ENCODE measurements around the gene PDE3A. TPM values are rescaled to one million over a fixed set of nuclear protein-coding genes. Genes with fewer than 3 reads are reported as not detected.

The PDE3A gene
- total RNA-seq, 4 donors from 2014 or later: 7.7 to 75.8 (median 18.7) TPM

GRCh38 chr12:20426191-20426590 lies 57.9 kb downstream of the PDE3A start:
- no peaks in the 10 kb centered on the region for H3K36me3 ChIP-seq
- intact Hi-C loops (cut with DNase I; ENCODE audit: low total_unique reads): no loop called here
- H3K9me3 ChIP-seq: no peaks in the 10 kb centered on the region
- H3K4me1 ChIP-seq: no peaks in the 10 kb centered on the region
- H3K4me3 ChIP-seq: no peak overlapping the region
- DNase-seq: peak; percentile 53 to 63
- H3K27me3 ChIP-seq: no peaks in the 10 kb centered on the region
- H3K27ac ChIP-seq: peak overlapping the region in 1 of 2 donors; percentile 36
- TF ChIP-seq POLR2A (IDR thresholded peaks at IDR 0.05) (no peak), CTCF (IDR thresholded peaks at IDR 0.05) (no peak)

GRCh38 chr12:20426957-20427356 lies 58.6 kb downstream of the PDE3A start:
- Histone ChIP-seq H3K36me3 (no peaks in the 10 kb centered on the region), H3K4me3 (no peak overlapping the region), H3K4me1 (no peaks in the 10 kb centered on the region), H3K9me3 (no peaks in the 10 kb centered on the region), H3K27me3 (no peaks in the 10 kb centered on the region), H3K27ac (peak overlapping the region; percentile 2 to 18)
- intact Hi-C loops (cut with DNase I; ENCODE audit: low total_unique reads): no loop called here
- TF ChIP-seq POLR2A (IDR thresholded peaks at IDR 0.05) (no peak), CTCF (IDR thresholded peaks at IDR 0.05) (no peak)
- DNase-seq: no peak

GRCh38 chr12:20429852-20430251 lies 61.5 kb downstream of the PDE3A start:
- H3K9me3 ChIP-seq: no peaks in the 10 kb centered on the region
- TF ChIP-seq POLR2A (IDR thresholded peaks at IDR 0.05) (no peak), CTCF (IDR thresholded peaks at IDR 0.05) (no peak)
- H3K27ac ChIP-seq: peak overlapping the region in 1 of 2 donors; percentile 7
- DNase-seq: no peak
- H3K36me3 ChIP-seq: no peaks in the 10 kb centered on the region
- H3K27me3 ChIP-seq: no peaks in the 10 kb centered on the region
- H3K4me3 ChIP-seq: no peak overlapping the region
- intact Hi-C loops (cut with DNase I; ENCODE audit: low total_unique reads): no loop called here
- no peaks in the 10 kb centered on the region for H3K4me1 ChIP-seq

GRCh38 chr12:20432290-20432689 lies 64.0 kb downstream of the PDE3A start:
- no peak for TF ChIP-seq POLR2A (IDR thresholded peaks at IDR 0.05)
- no peak for TF ChIP-seq CTCF (IDR thresholded peaks at IDR 0.05)
- H3K4me3 ChIP-seq: no peak overlapping the region
- no peaks in the 10 kb centered on the region for H3K27me3 ChIP-seq
- intact Hi-C loops (cut with DNase I; ENCODE audit: low total_unique reads): no loop called here
- no peak overlapping the region for H3K27ac ChIP-seq
- DNase-seq: no peak
- no peaks in the 10 kb centered on the region for H3K4me1 ChIP-seq
- no peaks in the 10 kb centered on the region for H3K36me3 ChIP-seq
- H3K9me3 ChIP-seq: no peaks in the 10 kb centered on the region

GRCh38 chr12:20434996-20435395 lies 66.7 kb downstream of the PDE3A start:
- H3K9me3 ChIP-seq: no peaks in the 10 kb centered on the region
- DNase-seq: no peak
- intact Hi-C loops (cut with DNase I; ENCODE audit: low total_unique reads): no loop called here
- H3K4me1 ChIP-seq: no peaks in the 10 kb centered on the region
- no peaks in the 10 kb centered on the region for H3K27me3 ChIP-seq
- no peaks in the 10 kb centered on the region for H3K36me3 ChIP-seq
- no peak overlapping the region for H3K4me3 ChIP-seq
- no peak for TF ChIP-seq POLR2A (IDR thresholded peaks at IDR 0.05)
- H3K27ac ChIP-seq: no peak overlapping the region

GRCh38 chr12:20436316-20436715 lies 68.0 kb downstream of the PDE3A start:
- intact Hi-C loops (cut with DNase I; ENCODE audit: low total_unique reads): no loop called here
- H3K4me1 ChIP-seq: no peaks in the 10 kb centered on the region
- peak overlapping the region; percentile 29 to 39 for H3K27ac ChIP-seq
- TF ChIP-seq CTCF (IDR thresholded peaks at IDR 0.05) (no peak), POLR2A (IDR thresholded peaks at IDR 0.05) (no peak)
- H3K9me3 ChIP-seq: no peaks in the 10 kb centered on the region
- no peak for DNase-seq
- no peaks in the 10 kb centered on the region for H3K36me3 ChIP-seq
- H3K27me3 ChIP-seq: no peaks in the 10 kb centered on the region
- no peak overlapping the region for H3K4me3 ChIP-seq
